SK-N-SH (cell line): Measurements from ENCODE around the gene WDR27.

Source experiments
- CHD2 ChIP-seq: fragments of 150-350 bp; IDR thresholded peaks from 2 replicates; pipeline ENCODE4 v1.6.1; 2018; ENCODE audit warnings: low read length; ENCODE audit not compliant: partially characterized antibody
- EZH2phosphoT487 ChIP-seq: fragments of 200-600 bp; sonication (generic); IDR thresholded peaks from 2 replicates; pipeline ENCODE4 v1.6.1; 2017; ENCODE audit warnings: low read depth, mixed run types, mild to moderate bottlenecking, antibody characterized with exemption, moderate library complexity, borderline replicate concordance
- MXI1 ChIP-seq: IDR thresholded peaks from 2 replicates; pipeline ENCODE4 v1.6.1; 2012; ENCODE audit warnings: mild to moderate bottlenecking, low read depth, low read length, improper control_type of control experiment
- RXRA ChIP-seq: IDR thresholded peaks from 2 replicates; pipeline ENCODE4 v1.4.0; 2012; ENCODE audit warnings: low read depth, mild to moderate bottlenecking, borderline replicate concordance
- SMC3 ChIP-seq: IDR thresholded peaks from 2 replicates; pipeline ENCODE4 v1.6.1; 2012; ENCODE audit warnings: low read depth, low read length, improper control_type of control experiment
- TF ChIP-seq, protein P1 (sequence below): fragments of 200-600 bp; sonication (generic); IDR thresholded peaks from 2 replicates; pipeline ENCODE4 v1.6.1; 2017; ENCODE audit warnings: antibody characterized with exemption, mild to moderate bottlenecking, moderate library complexity

DNA sequence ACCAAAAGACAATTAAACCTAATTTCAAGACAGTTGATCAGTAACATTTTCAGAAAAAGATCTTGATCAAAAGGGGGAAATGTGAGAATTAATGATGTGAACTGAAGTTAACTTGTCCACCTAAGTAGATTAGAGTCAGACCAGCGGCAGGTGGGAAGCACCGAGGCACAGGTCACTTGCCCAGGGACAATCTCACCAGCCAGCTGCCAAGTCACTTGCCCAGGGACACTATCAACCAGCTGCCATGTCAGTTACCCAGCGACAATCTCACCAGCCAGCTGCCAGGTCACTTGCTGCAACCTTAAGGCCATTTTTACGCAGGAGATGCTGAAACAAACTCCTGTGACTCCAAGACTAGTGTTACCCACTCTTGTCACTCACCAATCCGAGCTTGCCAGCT is 260.5 kb downstream of the WDR27 start:
- TF ChIP-seq, protein P1, sequence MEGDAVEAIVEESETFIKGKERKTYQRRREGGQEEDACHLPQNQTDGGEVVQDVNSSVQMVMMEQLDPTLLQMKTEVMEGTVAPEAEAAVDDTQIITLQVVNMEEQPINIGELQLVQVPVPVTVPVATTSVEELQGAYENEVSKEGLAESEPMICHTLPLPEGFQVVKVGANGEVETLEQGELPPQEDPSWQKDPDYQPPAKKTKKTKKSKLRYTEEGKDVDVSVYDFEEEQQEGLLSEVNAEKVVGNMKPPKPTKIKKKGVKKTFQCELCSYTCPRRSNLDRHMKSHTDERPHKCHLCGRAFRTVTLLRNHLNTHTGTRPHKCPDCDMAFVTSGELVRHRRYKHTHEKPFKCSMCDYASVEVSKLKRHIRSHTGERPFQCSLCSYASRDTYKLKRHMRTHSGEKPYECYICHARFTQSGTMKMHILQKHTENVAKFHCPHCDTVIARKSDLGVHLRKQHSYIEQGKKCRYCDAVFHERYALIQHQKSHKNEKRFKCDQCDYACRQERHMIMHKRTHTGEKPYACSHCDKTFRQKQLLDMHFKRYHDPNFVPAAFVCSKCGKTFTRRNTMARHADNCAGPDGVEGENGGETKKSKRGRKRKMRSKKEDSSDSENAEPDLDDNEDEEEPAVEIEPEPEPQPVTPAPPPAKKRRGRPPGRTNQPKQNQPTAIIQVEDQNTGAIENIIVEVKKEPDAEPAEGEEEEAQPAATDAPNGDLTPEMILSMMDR = no peak
- no peak for TF ChIP-seq EZH2phosphoT487
- TF ChIP-seq SMC3 = no peak
- TF ChIP-seq MXI1 = no peak
- no peak for TF ChIP-seq CHD2
- no peak for TF ChIP-seq RXRA
